ENCODE data around the gene MEX3C. TPM values are rescaled to one million over a fixed set of nuclear protein-coding genes. Genes with fewer than 3 reads are reported as not detected.

MEX3C gene
- total RNA-seq, 6 experiments from 2014 or later, result 8.2 to 13.6 (median 9.6) TPM

GRCh38 chr18:51168960-51169662 lies 28.4 kb downstream of the MEX3C start:
- Histone ChIP-seq H3K27me3 (no peaks in the 10 kb centered on the region), H3K4me1 (peaks cover 0 to 8% (median 3%) of the 10 kb centered on the region in 4 donors), H3K36me3 (no peaks in the 10 kb centered on the region), H3K4me3 (no peak overlapping the region), H3K27ac (no peak overlapping the region), H3K9me3 (no peaks in the 10 kb centered on the region)
- ATAC-seq (peak; percentile 56 to 88 (median 70)), DNase-seq (no peak)
- TF ChIP-seq POLR2A (IDR thresholded peaks at IDR 0.05) (no peak), CTCF (IDR thresholded peaks at IDR 0.05) (no peak)
- WGBS (ENCODE audit: insufficient coverage, low coverage, low lambda C conversion rate, missing lambda C conversion rate), result 57% methylated on average over 2 of the region's 6 CpGs
- intact Hi-C loops (cut with DNase I), result no loop called here

- peaks cover 0 to 8% (median 3%) of the 10 kb centered on the region in 4 donors for H3K4me1 ChIP-seq
- H3K9me3 ChIP-seq, result no peaks in the 10 kb centered on the region
- WGBS (ENCODE audit: insufficient coverage, low coverage, low lambda C conversion rate, missing lambda C conversion rate), result 63% methylated on average over 4 of the region's 5 CpGs
- TF ChIP-seq CTCF (IDR thresholded peaks at IDR 0.05), result no peak
- no peak for TF ChIP-seq POLR2A (IDR thresholded peaks at IDR 0.05)
- no peak for ATAC-seq
- H3K36me3 ChIP-seq, result no peaks in the 10 kb centered on the region
- no peak overlapping the region for H3K4me3 ChIP-seq
- no peak overlapping the region for H3K27ac ChIP-seq
- intact Hi-C loops (cut with DNase I), result no loop called here
- no peaks in the 10 kb centered on the region for H3K27me3 ChIP-seq
- DNase-seq, result no peak
These were observed 29.3 kb downstream of the MEX3C start for GRCh38 chr18:51168026-51168742.

- Histone ChIP-seq H3K9me3 (no peaks in the 10 kb centered on the region), H3K27me3 (no peaks in the 10 kb centered on the region), H3K36me3 (no peaks in the 10 kb centered on the region), H3K27ac (no peak overlapping the region), H3K4me3 (no peak overlapping the region), H3K4me1 (peaks cover 0 to 8% (median 3%) of the 10 kb centered on the region in 4 donors)
- no peak for TF ChIP-seq POLR2A (IDR thresholded peaks at IDR 0.05)
- TF ChIP-seq CTCF (IDR thresholded peaks at IDR 0.05), result no peak
- WGBS (ENCODE audit: insufficient coverage, low coverage, low lambda C conversion rate, missing lambda C conversion rate), result 92% methylated on average over 2 of the region's 2 CpGs
- no peak for DNase-seq
- no peak for ATAC-seq
- intact Hi-C loops (cut with DNase I), result no loop called here
These were observed 32.2 kb downstream of the MEX3C start for GRCh38 chr18:51165296-51165695.

- no peak overlapping the region for H3K27ac ChIP-seq
- 100% methylated on average over 1 of the region's 2 CpGs for WGBS (ENCODE audit: insufficient coverage, low coverage, low lambda C conversion rate, missing lambda C conversion rate)
- DNase-seq, result no peak
- H3K36me3 ChIP-seq, result no peaks in the 10 kb centered on the region
- no peaks in the 10 kb centered on the region for H3K27me3 ChIP-seq
- no peak overlapping the region for H3K4me3 ChIP-seq
- intact Hi-C loops (cut with DNase I), result no loop called here
- H3K9me3 ChIP-seq, result no peaks in the 10 kb centered on the region
- TF ChIP-seq POLR2A (IDR thresholded peaks at IDR 0.05) (no peak), CTCF (IDR thresholded peaks at IDR 0.05) (no peak)
- ATAC-seq, result no peak
- H3K4me1 ChIP-seq, result peaks cover 0 to 5% (median 3%) of the 10 kb centered on the region in 4 donors
These were observed 32.7 kb downstream of the MEX3C start for GRCh38 chr18:51164761-51165281.

Data from right lobe of liver (tissue), 6 donors.